WTC11 (cell line): ENCODE measurements around the gene SBF2. TPM values are rescaled to one million over a fixed set of nuclear protein-coding genes. Genes with fewer than 3 reads are reported as not detected.

Experiments used
- ATAC-seq: fragments of 200-7000 bp; cut with Tn5 transposase; 2 replicates; pipeline ENCODE4 v1.10.0; 2021; ENCODE audit warnings: mild to moderate bottlenecking, moderate library complexity
- CTCF ChIA-PET: fragments of 300-600 bp; sonication (Branson Sonifier 250); formaldehyde crosslinking; loops from one replicate; lab custom pipeline; 2021; ENCODE audit warnings: antibody characterized with exemption; lab: Charles Lee
- POLR2A ChIA-PET: fragments of 350-600 bp; sonication (Branson Sonifier 250); formaldehyde crosslinking; loops from one replicate; lab custom pipeline; 2021; ENCODE audit warnings: antibody characterized with exemption; lab: Charles Lee
- DNase-seq: peaks from one replicate; pipeline ENCODE4 v3.0.0; 2021; ENCODE audit warnings: low spot score
- H3K27ac Mint-ChIP-seq: 2 replicates; pipeline ENCODE4 v1.8.0; 2021; ENCODE audit warnings: mixed read lengths
- H3K27me3 Mint-ChIP-seq: 2 replicates; pipeline ENCODE4 v1.8.0; 2021; ENCODE audit warnings: low read depth, mild to moderate bottlenecking, moderate library complexity, mixed read lengths
- H3K36me3 Mint-ChIP-seq: 2 replicates; pipeline ENCODE4 v1.8.0; 2021; ENCODE audit warnings: mixed read lengths
- H3K4me1 Mint-ChIP-seq: 2 replicates; pipeline ENCODE4 v1.8.0; 2022; ENCODE audit warnings: mixed read lengths
- H3K4me3 Mint-ChIP-seq: 2 replicates; pipeline ENCODE4 v1.8.0; 2021; ENCODE audit warnings: mild to moderate bottlenecking, moderate library complexity, mixed read lengths
- H3K9me3 Mint-ChIP-seq: 2 replicates; pipeline ENCODE4 v1.8.0; 2021; ENCODE audit warnings: mixed read lengths
- AFF4 ChIP-seq: sonication (generic); formaldehyde crosslinking; IDR thresholded peaks from 2 replicates; pipeline ENCODE4 v1.8.1; 2023; ENCODE audit warnings: mild to moderate bottlenecking, missing genetic modification reagents, borderline replicate concordance
- CBFB ChIP-seq: sonication (generic); formaldehyde crosslinking; IDR thresholded peaks from 2 replicates; pipeline ENCODE4 v1.8.1; 2022; ENCODE audit warnings: mild to moderate bottlenecking, low read depth, missing genetic modification reagents
- CDX4 ChIP-seq: fragments of 250-450 bp; sonication (Bioruptor Pico); IDR thresholded peaks from 2 replicates; pipeline ENCODE4 v1.9.0; 2021; ENCODE audit warnings: moderate library complexity, mild to moderate bottlenecking, inconsistent platforms, borderline replicate concordance
- CREM ChIP-seq: sonication (generic); formaldehyde crosslinking; IDR thresholded peaks from 2 replicates; pipeline ENCODE4 v1.8.1; 2022; ENCODE audit warnings: mild to moderate bottlenecking, missing genetic modification reagents, moderate library complexity
- ETV6 ChIP-seq: sonication (generic); formaldehyde crosslinking; IDR thresholded peaks from 2 replicates; pipeline ENCODE4 v1.8.1; 2022; ENCODE audit warnings: mild to moderate bottlenecking, missing genetic modification reagents
- IRF1 ChIP-seq: sonication (generic); formaldehyde crosslinking; IDR thresholded peaks from 2 replicates; pipeline ENCODE4 v1.8.0; 2023; ENCODE audit warnings: missing genetic modification reagents
- IRF2 ChIP-seq: sonication (generic); formaldehyde crosslinking; IDR thresholded peaks from 2 replicates; pipeline ENCODE4 v1.8.0; 2022; ENCODE audit warnings: low read depth, missing genetic modification reagents, borderline replicate concordance
- NR2C2 ChIP-seq: sonication (generic); formaldehyde crosslinking; IDR thresholded peaks from 2 replicates; pipeline ENCODE4 v1.8.0; 2022; ENCODE audit warnings: mild to moderate bottlenecking, missing genetic modification reagents
- PRDM15 ChIP-seq: sonication (generic); formaldehyde crosslinking; IDR thresholded peaks from 2 replicates; pipeline ENCODE4 v1.8.0; 2022; ENCODE audit warnings: missing genetic modification reagents
- RORB ChIP-seq: fragments of 250-450 bp; sonication (Bioruptor Pico); IDR thresholded peaks from 2 replicates; pipeline ENCODE4 v1.9.0; 2021; ENCODE audit warnings: mild to moderate bottlenecking
- TEAD1 ChIP-seq: sonication (generic); formaldehyde crosslinking; IDR thresholded peaks from 2 replicates; pipeline ENCODE4 v1.8.0; 2022; ENCODE audit warnings: mild to moderate bottlenecking, missing genetic modification reagents
- TP53 ChIP-seq: sonication (generic); formaldehyde crosslinking; IDR thresholded peaks from 2 replicates; pipeline ENCODE4 v1.8.1; 2023; ENCODE audit warnings: mild to moderate bottlenecking, missing genetic modification reagents
- ZNF396 ChIP-seq: fragments of 250-450 bp; sonication (Bioruptor Pico); IDR thresholded peaks from 2 replicates; pipeline ENCODE4 v1.8.0; 2021; ENCODE audit warnings: mild to moderate bottlenecking, moderate library complexity, borderline replicate concordance
- ZNF416 ChIP-seq: fragments of 250-450 bp; sonication (Bioruptor Pico); IDR thresholded peaks from 2 replicates; pipeline ENCODE4 v1.9.0; 2021; ENCODE audit warnings: mild to moderate bottlenecking, inconsistent platforms
- total RNA-seq: library from RNA; stranded (reverse); gene quantifications from 3 replicates; pipeline ENCODE4 v1.2.3, GENCODE V29; 2021
- TF ChIP-seq, protein P1 (sequence below): sonication (generic); formaldehyde crosslinking; IDR thresholded peaks from 2 replicates; pipeline ENCODE4 v1.8.0; 2023; ENCODE audit warnings: mild to moderate bottlenecking, missing genetic modification reagents

SBF2 gene
- total RNA-seq, 1 experiment from 2014 or later = 47.6 TPM

DNA sequence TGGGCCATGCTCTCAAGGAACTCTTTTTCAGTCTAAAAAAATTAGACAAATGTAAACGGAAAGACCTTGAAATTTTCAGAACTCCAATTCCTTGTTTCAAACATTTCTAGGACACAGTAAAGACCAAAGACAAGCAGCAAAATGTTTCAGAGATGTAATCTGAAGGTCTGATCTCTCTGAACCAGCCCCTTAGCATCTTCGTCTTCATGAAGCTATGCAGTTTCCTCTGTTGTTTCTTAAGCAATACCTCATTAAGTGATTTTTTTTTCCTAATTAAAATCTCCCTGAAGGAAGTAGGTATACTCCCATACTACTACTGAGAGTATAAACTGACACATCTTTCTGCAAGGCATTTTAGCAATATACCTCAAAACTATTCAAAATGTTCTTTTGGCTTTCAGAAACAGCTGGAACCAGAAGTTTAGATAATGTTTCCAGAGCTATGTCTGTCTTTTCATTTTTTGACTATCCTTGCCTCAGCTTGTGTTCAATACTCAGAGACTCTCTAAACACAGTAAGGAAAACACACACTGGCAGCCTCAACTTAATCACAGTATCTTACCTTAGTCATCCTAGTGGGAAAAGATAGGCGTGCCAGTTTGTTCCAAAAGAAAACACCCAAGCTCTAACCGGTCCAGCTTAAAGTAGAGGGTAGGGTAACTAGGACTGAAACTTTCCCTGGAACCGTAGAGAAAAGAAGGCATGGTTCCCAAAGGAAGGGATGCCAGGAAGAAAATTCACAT, 25.1 kb downstream of the SBF2 start:
- H3K27ac Mint-ChIP-seq = peak overlapping the region; percentile 3; the same call in 1 of the 2 replicates
- H3K36me3 Mint-ChIP-seq = peaks cover 5% of the 10 kb centered on the region
- H3K4me3 Mint-ChIP-seq = no peak overlapping the region
- H3K4me1 Mint-ChIP-seq = peaks cover 11% of the 10 kb centered on the region
- H3K9me3 Mint-ChIP-seq = peaks cover 7% of the 10 kb centered on the region
- ChIA-PET CTCF (interaction anchor here (0.9 to 1.1 kb wide), 2 partner anchors 97 to 192 kb away, joined by 3 to 4 read pairs; no protein-coding TSS in a partner anchor), POLR2A (interaction anchor here (0.6 kb wide), 1 partner anchor 8 kb away, joined by 4 read pairs; no protein-coding TSS in a partner anchor)
- TF ChIP-seq AFF4 (CRISPR knock-in tag) (no peak), NR2C2 (CRISPR knock-in tag) (no peak), CBFB (CRISPR knock-in tag) (no peak), IRF1 (no peak), TEAD1 (CRISPR knock-in tag) (no peak), ETV6 (CRISPR knock-in tag) (no peak), ZNF416 (CRISPR knock-in tag) (no peak), CDX4 (no peak), IRF2 (CRISPR knock-in tag) (no peak), PRDM15 (no peak), RORB (CRISPR knock-in tag) (no peak), CREM (CRISPR knock-in tag) (no peak), TP53 (CRISPR knock-in tag) (no peak), ZNF396 (CRISPR knock-in tag) (no peak)
- TF ChIP-seq, protein P1, sequence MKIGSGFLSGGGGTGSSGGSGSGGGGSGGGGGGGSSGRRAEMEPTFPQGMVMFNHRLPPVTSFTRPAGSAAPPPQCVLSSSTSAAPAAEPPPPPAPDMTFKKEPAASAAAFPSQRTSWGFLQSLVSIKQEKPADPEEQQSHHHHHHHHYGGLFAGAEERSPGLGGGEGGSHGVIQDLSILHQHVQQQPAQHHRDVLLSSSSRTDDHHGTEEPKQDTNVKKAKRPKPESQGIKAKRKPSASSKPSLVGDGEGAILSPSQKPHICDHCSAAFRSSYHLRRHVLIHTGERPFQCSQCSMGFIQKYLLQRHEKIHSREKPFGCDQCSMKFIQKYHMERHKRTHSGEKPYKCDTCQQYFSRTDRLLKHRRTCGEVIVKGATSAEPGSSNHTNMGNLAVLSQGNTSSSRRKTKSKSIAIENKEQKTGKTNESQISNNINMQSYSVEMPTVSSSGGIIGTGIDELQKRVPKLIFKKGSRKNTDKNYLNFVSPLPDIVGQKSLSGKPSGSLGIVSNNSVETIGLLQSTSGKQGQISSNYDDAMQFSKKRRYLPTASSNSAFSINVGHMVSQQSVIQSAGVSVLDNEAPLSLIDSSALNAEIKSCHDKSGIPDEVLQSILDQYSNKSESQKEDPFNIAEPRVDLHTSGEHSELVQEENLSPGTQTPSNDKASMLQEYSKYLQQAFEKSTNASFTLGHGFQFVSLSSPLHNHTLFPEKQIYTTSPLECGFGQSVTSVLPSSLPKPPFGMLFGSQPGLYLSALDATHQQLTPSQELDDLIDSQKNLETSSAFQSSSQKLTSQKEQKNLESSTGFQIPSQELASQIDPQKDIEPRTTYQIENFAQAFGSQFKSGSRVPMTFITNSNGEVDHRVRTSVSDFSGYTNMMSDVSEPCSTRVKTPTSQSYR (CRISPR knock-in tag) = no peak
- no peak for DNase-seq
- no peak for ATAC-seq
- H3K27me3 Mint-ChIP-seq = no peaks in the 10 kb centered on the region
